Endothelial cell of umbilical vein (primary cell): ENCODE results near the gene FOXO4.

ENCODE experiments used
- EZH2 ChIP-seq: IDR thresholded peaks from 2 replicates; pipeline ENCODE4 v1.6.1; 2012; ENCODE audit warnings: borderline replicate concordance, low read depth, mild to moderate bottlenecking, moderate library complexity, low read length, inconsistent platforms; ENCODE audit not compliant: severe bottlenecking
- JUN ChIP-seq: IDR thresholded peaks from 2 replicates; pipeline ENCODE4 v1.6.1; 2011; ENCODE audit warnings: borderline replicate concordance, low read depth; ENCODE audit not compliant: insufficient read length, insufficient read depth
- MYC ChIP-seq: IDR thresholded peaks from one replicate; pipeline ENCODE4 v1.6.1; 2011; ENCODE audit warnings: mild to moderate bottlenecking, low read depth, low read length
- POLR2A ChIP-seq: IDR thresholded peaks from 2 replicates; pipeline ENCODE4 v1.6.1; 2012; ENCODE audit warnings: low read depth, mild to moderate bottlenecking, control low read depth, low read length
- POLR2AphosphoS5 ChIP-seq: IDR thresholded peaks from 2 replicates; pipeline ENCODE4 v1.6.1; 2012; ENCODE audit warnings: low read depth, mild to moderate bottlenecking, control low read depth, low read length, moderate library complexity; ENCODE audit not compliant: insufficient read depth
- TF ChIP-seq, protein P1 (sequence below), 2 donors: IDR thresholded peaks; 1 replicate in 1 of 2; 2 replicates in 1 of 2; pipeline ENCODE4 v1.5.1; 2011; ENCODE audit warnings: low read length in 2 of 2, mild to moderate bottlenecking in 2 of 2, moderate library complexity in 2 of 2, control low read depth in 1 of 2, inconsistent platforms in 1 of 2, low read depth in 1 of 2; ENCODE audit not compliant: insufficient read depth in 1 of 2; ENCODE audit errors: extremely low read depth in 1 of 2
- TF ChIP-seq, protein P2 (sequence below): IDR thresholded peaks from 2 replicates; pipeline ENCODE4 v1.6.1; 2011; ENCODE audit not compliant: insufficient read depth, insufficient read length

DNA sequence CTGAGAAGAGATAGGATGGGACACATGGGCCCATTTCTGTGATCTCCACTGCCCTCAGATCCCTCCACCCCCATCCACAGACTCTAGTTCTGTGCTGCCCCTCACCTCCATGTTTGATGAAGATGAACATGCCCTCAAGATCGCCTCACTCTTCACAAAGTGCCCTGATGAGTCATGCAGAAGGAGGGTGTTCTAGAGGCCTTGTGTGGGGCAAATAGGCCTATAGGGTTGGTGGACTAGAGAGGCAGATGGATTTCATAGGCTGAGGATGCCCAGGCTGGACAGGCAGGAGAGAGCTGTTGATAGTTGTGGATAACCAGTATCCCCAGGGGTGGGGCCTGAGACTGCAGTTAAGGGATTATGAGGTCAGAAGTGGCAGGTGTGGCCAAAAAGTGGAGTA, 10.8 kb downstream of the FOXO4 start, which contains the start of gene CXorf65:
- TF ChIP-seq, protein P1, sequence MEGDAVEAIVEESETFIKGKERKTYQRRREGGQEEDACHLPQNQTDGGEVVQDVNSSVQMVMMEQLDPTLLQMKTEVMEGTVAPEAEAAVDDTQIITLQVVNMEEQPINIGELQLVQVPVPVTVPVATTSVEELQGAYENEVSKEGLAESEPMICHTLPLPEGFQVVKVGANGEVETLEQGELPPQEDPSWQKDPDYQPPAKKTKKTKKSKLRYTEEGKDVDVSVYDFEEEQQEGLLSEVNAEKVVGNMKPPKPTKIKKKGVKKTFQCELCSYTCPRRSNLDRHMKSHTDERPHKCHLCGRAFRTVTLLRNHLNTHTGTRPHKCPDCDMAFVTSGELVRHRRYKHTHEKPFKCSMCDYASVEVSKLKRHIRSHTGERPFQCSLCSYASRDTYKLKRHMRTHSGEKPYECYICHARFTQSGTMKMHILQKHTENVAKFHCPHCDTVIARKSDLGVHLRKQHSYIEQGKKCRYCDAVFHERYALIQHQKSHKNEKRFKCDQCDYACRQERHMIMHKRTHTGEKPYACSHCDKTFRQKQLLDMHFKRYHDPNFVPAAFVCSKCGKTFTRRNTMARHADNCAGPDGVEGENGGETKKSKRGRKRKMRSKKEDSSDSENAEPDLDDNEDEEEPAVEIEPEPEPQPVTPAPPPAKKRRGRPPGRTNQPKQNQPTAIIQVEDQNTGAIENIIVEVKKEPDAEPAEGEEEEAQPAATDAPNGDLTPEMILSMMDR (IDR thresholded peaks at IDR 0.05; ENCODE audit: extremely low read depth in 1 of 2, insufficient read depth in 1 of 2, low read depth in 1 of 2, low read length in 2 of 2), result no peak
- TF ChIP-seq POLR2A, result no peak
- TF ChIP-seq EZH2, result no peak
- TF ChIP-seq, protein P2, sequence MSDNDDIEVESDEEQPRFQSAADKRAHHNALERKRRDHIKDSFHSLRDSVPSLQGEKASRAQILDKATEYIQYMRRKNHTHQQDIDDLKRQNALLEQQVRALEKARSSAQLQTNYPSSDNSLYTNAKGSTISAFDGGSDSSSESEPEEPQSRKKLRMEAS, result no peak
- no peak for TF ChIP-seq POLR2AphosphoS5
- TF ChIP-seq MYC, result no peak
- TF ChIP-seq JUN, result no peak
